ENCODE measurements around the gene BCAP31. TPM values are rescaled to one million over a fixed set of nuclear protein-coding genes. Genes with fewer than 3 reads are reported as not detected.

BCAP31 gene
- total RNA-seq, 1 donor from 2014 or later = 219 TPM

DNA sequence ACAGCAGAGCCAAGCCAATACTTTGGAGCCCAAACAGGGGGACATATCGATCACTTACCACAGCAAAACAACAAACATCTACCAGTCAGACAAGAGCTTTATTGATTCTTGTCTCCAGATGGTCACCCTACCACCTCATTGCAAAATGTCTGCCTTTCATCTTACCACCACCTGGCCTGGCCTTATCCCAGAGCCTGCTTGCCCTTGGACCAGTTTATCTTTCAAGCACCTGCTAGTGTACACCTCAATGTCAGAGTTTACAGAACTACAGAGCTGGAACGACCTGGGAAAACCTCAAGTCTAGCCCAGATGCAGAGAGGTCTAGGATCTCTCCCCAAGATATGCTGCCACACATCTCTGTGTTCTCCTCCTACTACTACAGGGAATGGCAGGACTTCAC lies 4.5 kb downstream of the BCAP31 start:
- H3K9me3 ChIP-seq (ENCODE audit: insufficient read depth, low read depth, low read length) = no peaks in the 10 kb centered on the region
- no peak overlapping the region for H2AFZ ChIP-seq (ENCODE audit: low read depth, low read length)
- no peak overlapping the region for H3K27ac ChIP-seq (ENCODE audit: low read depth, low read length)
- peaks cover 14% of the 10 kb centered on the region for H3K4me1 ChIP-seq (ENCODE audit: insufficient read depth, low read length)
- Mint-ChIP-seq H3K36me3 (ENCODE audit: low read depth, unreplicated experiment) (peaks cover 4% of the 10 kb centered on the region), H3K4me3 (ENCODE audit: unreplicated experiment) (no peak overlapping the region), H3K27ac (ENCODE audit: unreplicated experiment) (no peak overlapping the region), H3K27me3 (ENCODE audit: low read depth, unreplicated experiment) (no peaks in the 10 kb centered on the region), H3K4me1 (ENCODE audit: low read depth, unreplicated experiment) (peaks cover 3% of the 10 kb centered on the region), H3K9me3 (ENCODE audit: unreplicated experiment) (no peaks in the 10 kb centered on the region)
- TF ChIP-seq EZH2 (IDR thresholded peaks at IDR 0.05; ENCODE audit: insufficient read depth, low read length) = no peak
- TF ChIP-seq, protein P1, sequence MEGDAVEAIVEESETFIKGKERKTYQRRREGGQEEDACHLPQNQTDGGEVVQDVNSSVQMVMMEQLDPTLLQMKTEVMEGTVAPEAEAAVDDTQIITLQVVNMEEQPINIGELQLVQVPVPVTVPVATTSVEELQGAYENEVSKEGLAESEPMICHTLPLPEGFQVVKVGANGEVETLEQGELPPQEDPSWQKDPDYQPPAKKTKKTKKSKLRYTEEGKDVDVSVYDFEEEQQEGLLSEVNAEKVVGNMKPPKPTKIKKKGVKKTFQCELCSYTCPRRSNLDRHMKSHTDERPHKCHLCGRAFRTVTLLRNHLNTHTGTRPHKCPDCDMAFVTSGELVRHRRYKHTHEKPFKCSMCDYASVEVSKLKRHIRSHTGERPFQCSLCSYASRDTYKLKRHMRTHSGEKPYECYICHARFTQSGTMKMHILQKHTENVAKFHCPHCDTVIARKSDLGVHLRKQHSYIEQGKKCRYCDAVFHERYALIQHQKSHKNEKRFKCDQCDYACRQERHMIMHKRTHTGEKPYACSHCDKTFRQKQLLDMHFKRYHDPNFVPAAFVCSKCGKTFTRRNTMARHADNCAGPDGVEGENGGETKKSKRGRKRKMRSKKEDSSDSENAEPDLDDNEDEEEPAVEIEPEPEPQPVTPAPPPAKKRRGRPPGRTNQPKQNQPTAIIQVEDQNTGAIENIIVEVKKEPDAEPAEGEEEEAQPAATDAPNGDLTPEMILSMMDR (IDR thresholded peaks at IDR 0.05; ENCODE audit: insufficient read depth, low read depth, low read length) = no peak
- H3K4me3 ChIP-seq (ENCODE audit: insufficient read depth, low read depth, low read length) = no peak overlapping the region
- no peak overlapping the region for H3K4me2 ChIP-seq (ENCODE audit: low read length)
- peaks cover 38% of the 10 kb centered on the region for H3K79me2 ChIP-seq (ENCODE audit: insufficient read depth, low read length)
- peaks cover 31% of the 10 kb centered on the region for H4K20me1 ChIP-seq (ENCODE audit: insufficient read depth, low read length)
- H3K9ac ChIP-seq (ENCODE audit: low read length) = no peak overlapping the region
- FAIRE-seq (no peak), DNase-seq (ENCODE audit: low read depth) (no peak)
- H3K27me3 ChIP-seq (ENCODE audit: insufficient read depth, low read length) = no peaks in the 10 kb centered on the region
- peaks cover 13% of the 10 kb centered on the region for H3K36me3 ChIP-seq (ENCODE audit: insufficient read depth, low read length)

DNA sequence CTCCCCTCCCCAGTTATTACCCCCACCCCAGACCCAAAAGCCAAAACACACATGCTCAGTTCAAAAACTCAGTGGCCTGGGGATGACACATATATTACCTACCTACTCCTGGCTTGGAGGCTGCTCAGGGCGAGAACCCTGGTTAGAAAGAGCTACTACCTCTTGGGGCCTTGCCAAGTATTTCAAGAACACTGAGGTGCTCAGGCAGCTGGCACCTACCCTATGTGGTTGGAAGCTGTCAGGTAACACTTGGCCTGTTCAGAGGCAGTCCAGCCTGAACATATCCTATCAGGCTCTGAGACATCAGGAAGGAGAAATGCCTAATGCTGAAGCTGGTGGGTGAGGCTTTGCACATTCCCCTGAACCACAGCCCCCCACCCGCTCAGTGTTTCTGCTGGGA lies 4.9 kb downstream of the BCAP31 start:
- H3K27me3 ChIP-seq (ENCODE audit: insufficient read depth, low read length) = no peaks in the 10 kb centered on the region
- Mint-ChIP-seq H3K4me3 (ENCODE audit: unreplicated experiment) (no peak overlapping the region), H3K27ac (ENCODE audit: unreplicated experiment) (no peak overlapping the region), H3K27me3 (ENCODE audit: low read depth, unreplicated experiment) (no peaks in the 10 kb centered on the region), H3K36me3 (ENCODE audit: low read depth, unreplicated experiment) (peaks cover 4% of the 10 kb centered on the region), H3K9me3 (ENCODE audit: unreplicated experiment) (no peaks in the 10 kb centered on the region), H3K4me1 (ENCODE audit: low read depth, unreplicated experiment) (peaks cover 5% of the 10 kb centered on the region)
- H3K79me2 ChIP-seq (ENCODE audit: insufficient read depth, low read length) = peaks cover 38% of the 10 kb centered on the region
- DNase-seq (ENCODE audit: low read depth) (no peak), FAIRE-seq (no peak)
- no peak overlapping the region for H3K4me3 ChIP-seq (ENCODE audit: insufficient read depth, low read depth, low read length)
- no peak overlapping the region for H3K4me2 ChIP-seq (ENCODE audit: low read length)
- TF ChIP-seq, protein P1 (IDR thresholded peaks at IDR 0.05; ENCODE audit: insufficient read depth, low read depth, low read length) = no peak
- no peak for TF ChIP-seq EZH2 (IDR thresholded peaks at IDR 0.05; ENCODE audit: insufficient read depth, low read length)
- H4K20me1 ChIP-seq (ENCODE audit: insufficient read depth, low read length) = peaks cover 31% of the 10 kb centered on the region
- H2AFZ ChIP-seq (ENCODE audit: low read depth, low read length) = no peak overlapping the region
- peaks cover 18% of the 10 kb centered on the region for H3K36me3 ChIP-seq (ENCODE audit: insufficient read depth, low read length)
- H3K4me1 ChIP-seq (ENCODE audit: insufficient read depth, low read length) = peaks cover 14% of the 10 kb centered on the region
- no peaks in the 10 kb centered on the region for H3K9me3 ChIP-seq (ENCODE audit: insufficient read depth, low read depth, low read length)
- H3K27ac ChIP-seq (ENCODE audit: low read depth, low read length) = no peak overlapping the region
- no peak overlapping the region for H3K9ac ChIP-seq (ENCODE audit: low read length)

DNA sequence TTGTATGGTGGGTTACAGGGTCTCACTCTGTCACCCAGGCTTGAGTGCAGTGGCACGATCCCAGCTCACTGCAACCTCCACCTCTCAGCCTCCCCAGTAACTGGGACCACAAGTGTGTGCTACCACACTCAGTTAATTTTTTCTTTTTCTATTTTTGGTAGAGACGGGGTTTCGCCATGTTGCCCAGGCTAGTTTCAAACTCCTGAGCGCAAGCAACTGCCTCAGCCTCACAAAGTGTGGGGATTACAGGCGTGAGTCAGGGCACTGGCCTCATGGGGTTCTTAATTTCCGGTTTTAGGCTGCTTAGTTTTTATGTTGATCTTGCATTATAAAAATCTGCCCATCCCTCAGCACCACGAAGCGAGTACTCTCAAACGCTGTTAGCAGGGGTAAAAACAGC lies 6.7 kb downstream of the BCAP31 start:
- Mint-ChIP-seq H3K4me1 (ENCODE audit: low read depth, unreplicated experiment) (peaks cover 7% of the 10 kb centered on the region), H3K36me3 (ENCODE audit: low read depth, unreplicated experiment) (peaks cover 6% of the 10 kb centered on the region), H3K27me3 (ENCODE audit: low read depth, unreplicated experiment) (no peaks in the 10 kb centered on the region), H3K4me3 (ENCODE audit: unreplicated experiment) (no peak overlapping the region), H3K27ac (ENCODE audit: unreplicated experiment) (no peak overlapping the region), H3K9me3 (ENCODE audit: unreplicated experiment) (no peaks in the 10 kb centered on the region)
- no peak overlapping the region for H3K27ac ChIP-seq (ENCODE audit: low read depth, low read length)
- peaks cover 18% of the 10 kb centered on the region for H3K36me3 ChIP-seq (ENCODE audit: insufficient read depth, low read length)
- no peak for DNase-seq (ENCODE audit: low read depth)
- no peak overlapping the region for H3K4me2 ChIP-seq (ENCODE audit: low read length)
- no peak overlapping the region for H3K9ac ChIP-seq (ENCODE audit: low read length)
- H3K9me3 ChIP-seq (ENCODE audit: insufficient read depth, low read depth, low read length) = no peaks in the 10 kb centered on the region
- peaks cover 24% of the 10 kb centered on the region for H3K79me2 ChIP-seq (ENCODE audit: insufficient read depth, low read length)
- FAIRE-seq = no peak
- peaks cover 6% of the 10 kb centered on the region for H3K4me1 ChIP-seq (ENCODE audit: insufficient read depth, low read length)
- no peaks in the 10 kb centered on the region for H3K27me3 ChIP-seq (ENCODE audit: insufficient read depth, low read length)
- H4K20me1 ChIP-seq (ENCODE audit: insufficient read depth, low read length) = peaks cover 28% of the 10 kb centered on the region
- TF ChIP-seq EZH2 (IDR thresholded peaks at IDR 0.05; ENCODE audit: insufficient read depth, low read length) = no peak
- TF ChIP-seq, protein P1 (IDR thresholded peaks at IDR 0.05; ENCODE audit: insufficient read depth, low read depth, low read length) = no peak
- no peak overlapping the region for H3K4me3 ChIP-seq (ENCODE audit: insufficient read depth, low read depth, low read length)
- H2AFZ ChIP-seq (ENCODE audit: low read depth, low read length) = no peak overlapping the region

All from astrocyte (in vitro differentiated cells and primary cell).